ENCODE measurements around the gene CYB561. TPM values are rescaled to one million over a fixed set of nuclear protein-coding genes. Genes with fewer than 3 reads are reported as not detected.

Gene CYB561
- total and polyA plus RNA-seq, 9 of the 15 experiments (the other 6 are each of a cell fraction or from before 2014, with no cell fraction given) = 4.0 to 30.8 (median 17.4) TPM

DNA sequence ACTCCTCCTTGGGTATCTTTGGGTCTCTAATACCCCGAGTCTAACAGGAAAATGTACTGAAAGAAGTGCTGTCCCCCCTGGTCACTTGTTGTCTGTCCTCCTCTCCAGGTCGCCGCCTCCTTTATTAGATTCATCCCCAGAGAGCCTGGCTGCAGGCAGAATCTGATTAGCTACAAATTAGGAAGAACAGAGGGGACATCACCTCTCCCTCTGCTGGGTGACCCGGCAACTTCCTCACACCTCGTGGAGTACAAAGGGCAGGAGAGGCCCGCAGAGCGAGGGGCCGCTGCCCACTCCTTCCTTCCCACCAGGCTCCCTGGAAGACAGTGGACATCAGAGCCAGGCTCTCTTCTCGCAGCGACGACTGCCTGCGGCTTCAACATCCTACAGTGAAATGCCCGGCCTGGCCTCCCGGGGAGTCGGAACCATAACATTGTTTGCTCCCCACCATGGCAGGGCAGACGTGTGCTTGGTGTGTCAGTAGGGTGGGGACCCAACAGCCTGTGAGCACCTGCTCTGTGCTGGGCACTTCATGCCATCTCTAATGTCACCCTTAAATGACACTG, 5.3 kb downstream of the CYB561 start:
- peaks cover 2% of the 10 kb centered on the region; the same call in 1 of the 3 replicates for H3K36me3 ChIP-seq (ENCODE audit: control insufficient read depth, insufficient read depth, low read length)
- H3K4me3 ChIP-seq = no peak overlapping the region
- peaks cover 7% of the 10 kb centered on the region for H3K9me1 ChIP-seq (ENCODE audit: control insufficient read depth, insufficient read depth, low read length)
- CTCF ChIA-PET (ENCODE audit: low intra/inter-chr PET ratio) = no interaction called here
- 86% methylated on average over 13 of the region's 16 CpGs for WGBS (ENCODE audit: insufficient coverage, low coverage, missing lambda C conversion rate)
- H3K4me2 ChIP-seq (ENCODE audit: insufficient read depth, low read length) = no peak overlapping the region
- H3K27me3 ChIP-seq (ENCODE audit: control insufficient read depth in 2 of 2, insufficient read depth in 2 of 2, low read length in 2 of 2) = no peaks in the 10 kb centered on the region
- no TSS peak for BruUV-seq (replicated peaks)
- H3K4me1 ChIP-seq (replicated peaks in 1 of 2; ENCODE audit: control insufficient read depth in 2 of 2, insufficient read depth in 2 of 2, low read length in 2 of 2) = peaks cover 44 to 70% of the 10 kb centered on the region in 2 experiments
- no peak for ATAC-seq
- peaks cover 7% of the 10 kb centered on the region; the same call in 1 of the 2 replicates for H4K20me1 ChIP-seq (replicated peaks; ENCODE audit: control insufficient read depth, insufficient read depth, low read length)
- H3K9me3 ChIP-seq (replicated peaks; ENCODE audit: control insufficient read depth, insufficient read depth, low read depth, low read length) = no peaks in the 10 kb centered on the region
- no peak overlapping the region for H2AFZ ChIP-seq (ENCODE audit: low read depth, low read length)
- peaks cover 19% of the 10 kb centered on the region; the same call in 1 of the 3 replicates for H3K79me2 ChIP-seq (ENCODE audit: control insufficient read depth, insufficient read depth, low read length)
- no peak for FAIRE-seq
- intact Hi-C loops (cut with micrococcal nuclease) = no loop called here
- TF ChIP-seq ATF7 (IDR thresholded peaks at IDR 0.05) (no peak), FOXP1 (CRISPR knock-in tag; IDR thresholded peaks at IDR 0.05) (no peak), ZZZ3 (IDR thresholded peaks at IDR 0.05) (no peak), RBFOX2 (IDR thresholded peaks at IDR 0.05; ENCODE audit: low read depth, low read length) (0 out of 2 replicates have a peak, but pooled peaks have one; percentile 7), MXI1 (IDR thresholded peaks at IDR 0.05; ENCODE audit: low read depth, low read length) (no peak)
- in situ Hi-C loops (cut with MboI) = loop anchor here (25.0 kb wide), 1 partner anchor 396 kb away; the partner anchor contains the start of genes FTSJ3, PSMC5 and SMARCD2
- POLR2A ChIA-PET = interaction anchor here (0.8 kb wide), 1 partner anchor 35 kb away, joined by 3 read pairs; no protein-coding TSS in a partner anchor
- H3K27ac ChIP-seq (ENCODE audit: extremely low read depth, low read depth, low read length) = no peak overlapping the region
- H3K9ac ChIP-seq (ENCODE audit: insufficient read depth in 1 of 2, low read depth in 2 of 2, low read length in 2 of 2) = peak overlapping the region in 1 of 2 experiments; percentile 31; a peak in 1 of 4 replicates
- DNase-seq (ENCODE audit: extremely low read depth in 1 of 4, low spot score in 3 of 4) = no peak
